ENCODE data around the gene FKBP8.
"Not testable (repeated sequence)": the region's sequence is repeated elsewhere in the genome, so short reads cannot be mapped to it uniquely, and the experiment has no call there.

FKBP8 gene

GRCh38 chr19:18542941-18543813 lies at the start of gene FKBP8:
TSS of gene FKBP8 (minus strand) at chr19:18543573. CDS start at chr19:18541970, 1,603 bp downstream.
- H3K9ac ChIP-seq (ENCODE audit: low read depth, low read length) = peak within 1 kb of the TSS; percentile 69; the same call in 1 of the 2 replicates
- H3K27ac ChIP-seq (ENCODE audit: low read length) = peak within 1 kb of the TSS; percentile 30

GRCh38 chr19:18592732-18593131 lies 49.4 kb upstream of the FKBP8 start:
- H3K36me3 ChIP-seq (ENCODE audit: insufficient read depth, low read depth, low read length) = not testable (repeated sequence)

More at GRCh38 chr19:18542941-18543813, at the start of gene FKBP8:
- Histone ChIP-seq H3K4me3 (ENCODE audit: low read length) (peak within 1 kb of the TSS; percentile 73), H3K4me1 (ENCODE audit: insufficient read depth, low read length) (peaks cover 6% of the 10 kb centered on the region), H3K9me3 (ENCODE audit: insufficient read depth, low read depth, low read length) (no peaks in the 10 kb centered on the region), H3K36me3 (ENCODE audit: insufficient read depth, low read depth, low read length) (peaks cover 33% of the 10 kb centered on the region), H3K27me3 (ENCODE audit: insufficient read depth, low read length) (no peaks in the 10 kb centered on the region)

GRCh38 chr19:18591735-18592385 lies 48.5 kb upstream of the FKBP8 start:
- peaks cover 4% of the 10 kb centered on the region; the same call in 1 of the 2 replicates for H3K36me3 ChIP-seq (ENCODE audit: insufficient read depth, low read depth, low read length)
- no peaks in the 10 kb centered on the region for H3K9me3 ChIP-seq (ENCODE audit: insufficient read depth, low read depth, low read length)
- H3K4me3 ChIP-seq (ENCODE audit: low read length) = no peak overlapping the region
- H3K4me1 ChIP-seq (ENCODE audit: insufficient read depth, low read length) = peaks cover 14% of the 10 kb centered on the region; the same call in 1 of the 2 replicates
- H3K27ac ChIP-seq (ENCODE audit: low read length) = no peak overlapping the region
- peaks cover 20% of the 10 kb centered on the region for H3K27me3 ChIP-seq (ENCODE audit: insufficient read depth, low read length)
- no peak overlapping the region for H3K9ac ChIP-seq (ENCODE audit: low read depth, low read length)

More at GRCh38 chr19:18592732-18593131, 49.4 kb upstream of the FKBP8 start:
- not testable (repeated sequence) for H3K27ac ChIP-seq (ENCODE audit: low read length); H3K9ac ChIP-seq (ENCODE audit: low read depth, low read length); H3K4me3 ChIP-seq (ENCODE audit: low read length); H3K9me3 ChIP-seq (ENCODE audit: insufficient read depth, low read depth, low read length)
- H3K4me1 ChIP-seq (ENCODE audit: insufficient read depth, low read length) = peaks cover 14% of the 10 kb centered on the region; the same call in 1 of the 2 replicates
- peaks cover 20% of the 10 kb centered on the region for H3K27me3 ChIP-seq (ENCODE audit: insufficient read depth, low read length)

GRCh38 chr19:18590273-18591272 lies 47.2 kb upstream of the FKBP8 start:
- no peaks in the 10 kb centered on the region for H3K9me3 ChIP-seq (ENCODE audit: insufficient read depth, low read depth, low read length)
- peaks cover 14% of the 10 kb centered on the region; the same call in 1 of the 2 replicates for H3K4me1 ChIP-seq (ENCODE audit: insufficient read depth, low read length)
- peak overlapping the region; percentile 88 for H3K4me3 ChIP-seq (ENCODE audit: low read length)
- no peak overlapping the region for H3K27ac ChIP-seq (ENCODE audit: low read length)
- H3K9ac ChIP-seq (ENCODE audit: low read depth, low read length) = peak overlapping the region; percentile 89; the same call in 1 of the 2 replicates
- H3K27me3 ChIP-seq (ENCODE audit: insufficient read depth, low read length) = peaks cover 10% of the 10 kb centered on the region
- H3K36me3 ChIP-seq (ENCODE audit: insufficient read depth, low read depth, low read length) = peaks cover 4% of the 10 kb centered on the region; the same call in 1 of the 2 replicates

- Histone ChIP-seq H3K27ac (ENCODE audit: low read length) (peak overlapping the region; percentile 63), H3K4me3 (ENCODE audit: low read length) (peak overlapping the region; percentile 88), H3K4me1 (ENCODE audit: insufficient read depth, low read length) (peaks cover 6% of the 10 kb centered on the region; the same call in 1 of the 2 replicates), H3K9me3 (ENCODE audit: insufficient read depth, low read depth, low read length) (no peaks in the 10 kb centered on the region), H3K9ac (ENCODE audit: low read depth, low read length) (peak overlapping the region; percentile 89), H3K27me3 (ENCODE audit: insufficient read depth, low read length) (peaks cover under 1% of the 10 kb centered on the region; the same call in 1 of the 2 replicates), H3K36me3 (ENCODE audit: insufficient read depth, low read depth, low read length) (peaks cover 4% of the 10 kb centered on the region; the same call in 1 of the 2 replicates)
These were observed 46.3 kb upstream of the FKBP8 start for GRCh38 chr19:18589380-18590272.

GRCh38 chr19:18588611-18589379 lies 45.4 kb upstream of the FKBP8 start, which contains the start of gene REX1BD:
TSS of gene REX1BD (plus strand) at chr19:18588798. CDS start at chr19:18588802, 4 bp downstream.
- H3K4me1 ChIP-seq (ENCODE audit: insufficient read depth, low read length) = peaks cover 6% of the 10 kb centered on the region; the same call in 1 of the 2 replicates
- peak within 1 kb of the TSS; percentile 89 for H3K9ac ChIP-seq (ENCODE audit: low read depth, low read length)
- no peaks in the 10 kb centered on the region; the same call in 1 of the 2 replicates for H3K27me3 ChIP-seq (ENCODE audit: insufficient read depth, low read length)
- peaks cover 4% of the 10 kb centered on the region; the same call in 1 of the 2 replicates for H3K36me3 ChIP-seq (ENCODE audit: insufficient read depth, low read depth, low read length)
- peak within 1 kb of the TSS; percentile 88 for H3K4me3 ChIP-seq (ENCODE audit: low read length)
- peak within 1 kb of the TSS; percentile 63 for H3K27ac ChIP-seq (ENCODE audit: low read length)
- H3K9me3 ChIP-seq (ENCODE audit: insufficient read depth, low read depth, low read length) = no peaks in the 10 kb centered on the region

GRCh38 chr19:18587962-18588610 lies 44.7 kb upstream of the FKBP8 start:
- H3K27me3 ChIP-seq (ENCODE audit: insufficient read depth, low read length) = no peaks in the 10 kb centered on the region; the same call in 1 of the 2 replicates
- H3K27ac ChIP-seq (ENCODE audit: low read length) = peak overlapping the region; percentile 63

GRCh38 chr19:18587561-18587960 lies 44.2 kb upstream of the FKBP8 start:
- peaks cover 2% of the 10 kb centered on the region; the same call in 1 of the 2 replicates for H3K4me1 ChIP-seq (ENCODE audit: insufficient read depth, low read length)
- no peak overlapping the region for H3K27ac ChIP-seq (ENCODE audit: low read length)
- no peaks in the 10 kb centered on the region for H3K27me3 ChIP-seq (ENCODE audit: insufficient read depth, low read length)
- peak overlapping the region; percentile 89; the same call in 1 of the 2 replicates for H3K9ac ChIP-seq (ENCODE audit: low read depth, low read length)
- no peaks in the 10 kb centered on the region for H3K9me3 ChIP-seq (ENCODE audit: insufficient read depth, low read depth, low read length)
- H3K4me3 ChIP-seq (ENCODE audit: low read length) = no peak overlapping the region
- H3K36me3 ChIP-seq (ENCODE audit: insufficient read depth, low read depth, low read length) = peaks cover 4% of the 10 kb centered on the region; the same call in 1 of the 2 replicates

More at GRCh38 chr19:18587962-18588610, 44.7 kb upstream of the FKBP8 start:
- H3K4me1 ChIP-seq (ENCODE audit: insufficient read depth, low read length) = peaks cover 2% of the 10 kb centered on the region; the same call in 1 of the 2 replicates
- peak overlapping the region; percentile 89; the same call in 1 of the 2 replicates for H3K9ac ChIP-seq (ENCODE audit: low read depth, low read length)
- H3K9me3 ChIP-seq (ENCODE audit: insufficient read depth, low read depth, low read length) = no peaks in the 10 kb centered on the region
- peak overlapping the region; percentile 88 for H3K4me3 ChIP-seq (ENCODE audit: low read length)
- peaks cover 4% of the 10 kb centered on the region; the same call in 1 of the 2 replicates for H3K36me3 ChIP-seq (ENCODE audit: insufficient read depth, low read depth, low read length)

- Histone ChIP-seq H3K27ac (ENCODE audit: low read length) (no peak overlapping the region), H3K9me3 (ENCODE audit: insufficient read depth, low read depth, low read length) (no peaks in the 10 kb centered on the region), H3K4me3 (ENCODE audit: low read length) (no peak overlapping the region), H3K36me3 (ENCODE audit: insufficient read depth, low read depth, low read length) (peaks cover 4% of the 10 kb centered on the region; the same call in 1 of the 2 replicates), H3K4me1 (ENCODE audit: insufficient read depth, low read length) (peaks cover 2% of the 10 kb centered on the region; the same call in 1 of the 2 replicates), H3K9ac (ENCODE audit: low read depth, low read length) (no peak overlapping the region), H3K27me3 (ENCODE audit: insufficient read depth, low read length) (no peaks in the 10 kb centered on the region)
These were observed 42.9 kb upstream of the FKBP8 start for GRCh38 chr19:18586306-18586705.

Measured in iPS-20b (cell line).